Right cardiac atrium (tissue), 5 donors: Measurements from ENCODE around the gene ATP2A2. TPM values are rescaled to one million over a fixed set of nuclear protein-coding genes. Genes with fewer than 3 reads are reported as not detected.
"Not testable (repeated sequence)": the region's sequence is repeated elsewhere in the genome, so short reads cannot be mapped to it uniquely, and the experiment has no call there.

Experiments
- ATAC-seq, 2 donors: fragments of 200-7000 bp; cut with Tn5 transposase; one replicate each; pipeline versions ENCODE4 v1.8.0 to v1.9.1; 2020; ENCODE audit warnings: moderate library complexity in 2 of 2, mild to moderate bottlenecking in 1 of 2
- DNase-seq, 3 donors: peaks; one replicate each; pipeline ENCODE4 v3.0.0-alpha.2; 2020
- H3K27ac ChIP-seq: one replicate; pipeline ENCODE4 v1.5.1; 2013; ENCODE audit warnings: mild to moderate bottlenecking, low read length, control low read depth, moderate library complexity
- H3K27me3 ChIP-seq: one replicate; pipeline ENCODE4 v1.6.1; 2013; ENCODE audit not compliant: control insufficient read depth, insufficient read depth
- H3K4me1 ChIP-seq: one replicate; pipeline ENCODE4 v1.6.1; 2013; ENCODE audit warnings: low read length; ENCODE audit not compliant: control insufficient read depth, insufficient read depth
- H3K4me3 ChIP-seq: one replicate; pipeline ENCODE4 v1.5.1; 2013; ENCODE audit warnings: low read length, control low read depth
- H3K9me3 ChIP-seq: one replicate; pipeline ENCODE4 v1.6.1; 2013; ENCODE audit warnings: low read length; ENCODE audit not compliant: control insufficient read depth
- WGBS: extraction: QIAGEN DNeasy Blood & Tissue Kit; methylation state at CpG from one replicate; pipeline ENCODE4 v1.1.7; 2013; 5-methylcytosine and 5-hydroxymethylcytosine counted together
- intact Hi-C, 4 donors: fragments of 100-400 bp; cut with DNase I; formaldehyde crosslinking; loops; one replicate each; pipeline versions ENCODE4 v1.11.0 to v1.14.0; 2022 to 2023
- polyA plus RNA-seq: library from polyadenylated mRNA; stranded (reverse); fragments of 200-250 nt; gene quantifications from one replicate; pipeline ENCODE4 v1.2.3, GENCODE V29; 2013
- total RNA-seq, 4 donors: library from RNA; stranded (reverse); fragmentation: NEBNext Ultra II Directional; extraction: Animal tissue kit (Norgen Biotek cat#: 25700); gene quantifications; one replicate each; pipeline ENCODE4 v1.2.1, GENCODE V29; 2021
- donor health status: healthy with polysubstance abuse.
- donor health status: DM: no; HTN: yes; CAD: no.
- donor health status: DM: no; HTN: no; CAD: no.
- donor health status: DM: no; HTN: yes; CAD: no; lungs with severe emphysema.
- donor health status: DM: yes; HTN: yes; CAD: no.

The ATP2A2 gene
- total and polyA plus RNA-seq, 5 donors: 1,499 to 3,920 (median 2,840) TPM

GRCh38 chr12:110247340-110248095, 33.5 kb upstream of the ATP2A2 start:
- no peak overlapping the region for H3K4me3 ChIP-seq
- DNase-seq (peak in 2 of 3 donors; percentile 52 to 77), ATAC-seq (peak; percentile 22 to 45)
- 50% methylated on average over 14 of the region's 14 CpGs for WGBS
- intact Hi-C loops: loop anchor here in 1 of 4 donors (5.0 to 10.0 kb wide), 2 partner anchors 35 to 143 kb away; partner anchors contain the start of gene ATP2A2
- peaks cover 16% of the 10 kb centered on the region for H3K4me1 ChIP-seq
- H3K27me3 ChIP-seq: no peaks in the 10 kb centered on the region
- peak overlapping the region; percentile 91 for H3K27ac ChIP-seq
- H3K9me3 ChIP-seq: no peaks in the 10 kb centered on the region

- ATAC-seq: no peak
- no peaks in the 10 kb centered on the region for H3K9me3 ChIP-seq
- H3K27me3 ChIP-seq: no peaks in the 10 kb centered on the region
- 71% methylated on average over 4 of the region's 4 CpGs for whole genome bisulfite sequencing
- no peak overlapping the region for H3K4me3 ChIP-seq
- DNase-seq: no peak
- peak overlapping the region; percentile 91 for H3K27ac ChIP-seq
- H3K4me1 ChIP-seq: peaks cover 19% of the 10 kb centered on the region
- intact Hi-C loops: loop anchor here in 1 of 4 donors (5.0 to 10.0 kb wide), 2 partner anchors 34 to 143 kb away; partner anchors contain the start of gene ATP2A2
Measured at GRCh38 chr12:110248096-110248447, 33.0 kb upstream of the ATP2A2 start.

GRCh38 chr12:110249105-110249504, 31.9 kb upstream of the ATP2A2 start:
- H3K27me3 ChIP-seq: no peaks in the 10 kb centered on the region
- DNase-seq: peak in 2 of 3 donors; percentile 21 to 56
- 24% methylated on average over 4 of the region's 4 CpGs for WGBS
- intact Hi-C loops: loop anchor here in 1 of 4 donors (5.0 to 10.0 kb wide), 2 partner anchors 33 to 144 kb away; partner anchors contain the start of gene ATP2A2
- peaks cover 19% of the 10 kb centered on the region for H3K4me1 ChIP-seq
- no peaks in the 10 kb centered on the region for H3K9me3 ChIP-seq
- no peak overlapping the region for H3K4me3 ChIP-seq
- peak overlapping the region; percentile 67 for H3K27ac ChIP-seq
- no peak for ATAC-seq

GRCh38 chr12:110249716-110250225, 31.3 kb upstream of the ATP2A2 start:
- peak; percentile 56 to 58 for ATAC-seq
- intact Hi-C loops: loop anchor here in 1 of 4 donors (5.0 to 10.0 kb wide), 2 partner anchors 33 to 145 kb away; partner anchors contain the start of gene ATP2A2
- DNase-seq: peak; percentile 21 to 66 (median 65)
- Histone ChIP-seq H3K4me3 (no peak overlapping the region), H3K27ac (peak overlapping the region; percentile 67), H3K4me1 (peaks cover 19% of the 10 kb centered on the region), H3K9me3 (no peaks in the 10 kb centered on the region), H3K27me3 (no peaks in the 10 kb centered on the region)
- 64% methylated on average over 7 of the region's 7 CpGs for WGBS

- Histone ChIP-seq H3K27me3 (no peaks in the 10 kb centered on the region), H3K4me1 (peaks cover 19% of the 10 kb centered on the region), H3K9me3 (no peaks in the 10 kb centered on the region), H3K27ac (peak overlapping the region; percentile 43), H3K4me3 (no peak overlapping the region)
- ATAC-seq: no peak
- no peak for DNase-seq
- WGBS: 75% methylated on average over 7 of the region's 7 CpGs
- intact Hi-C loops: no loop called here
Measured at GRCh38 chr12:110251381-110251780, 29.7 kb upstream of the ATP2A2 start.

- Histone ChIP-seq H3K4me1 (peaks cover 13% of the 10 kb centered on the region), H3K9me3 (no peaks in the 10 kb centered on the region), H3K27ac (peak overlapping the region; percentile 95), H3K4me3 (no peak overlapping the region), H3K27me3 (no peaks in the 10 kb centered on the region)
- peak; percentile 81 to 84 for ATAC-seq
- 40% methylated on average over 9 of the region's 9 CpGs for WGBS
- DNase-seq: peak; percentile 74 to 92 (median 89)
- intact Hi-C loops: no loop called here
Measured at GRCh38 chr12:110252716-110253115, 28.3 kb upstream of the ATP2A2 start.

- DNase-seq: peak; percentile 78 to 88 (median 86)
- Histone ChIP-seq H3K9me3 (no peaks in the 10 kb centered on the region), H3K27ac (peak overlapping the region; percentile 70), H3K4me3 (no peak overlapping the region), H3K27me3 (no peaks in the 10 kb centered on the region), H3K4me1 (peaks cover 13% of the 10 kb centered on the region)
- WGBS: 13% methylated on average over 9 of the region's 9 CpGs
- intact Hi-C loops: no loop called here
- peak; percentile 81 to 82 for ATAC-seq
Measured at GRCh38 chr12:110253176-110253575, 27.9 kb upstream of the ATP2A2 start.

GRCh38 chr12:110254971-110255540, 26.0 kb upstream of the ATP2A2 start:
- 95% methylated on average over 6 of the region's 6 CpGs for WGBS
- intact Hi-C loops: loop anchor here in 1 of 4 donors (2.0 kb wide), 1 partner anchor 14 kb away; no protein-coding TSS in a partner anchor
- Histone ChIP-seq H3K27ac (no peak overlapping the region), H3K9me3 (no peaks in the 10 kb centered on the region), H3K4me3 (no peak overlapping the region), H3K27me3 (no peaks in the 10 kb centered on the region), H3K4me1 (peaks cover 4% of the 10 kb centered on the region)
- ATAC-seq (no peak), DNase-seq (peak in 1 of 3 donors; percentile 24)

GRCh38 chr12:110255890-110256456, 25.1 kb upstream of the ATP2A2 start:
- WGBS: 91% methylated on average over 11 of the region's 11 CpGs
- H3K4me1 ChIP-seq, ATAC-seq, H3K4me3 ChIP-seq, H3K27me3 ChIP-seq, H3K27ac ChIP-seq, DNase-seq, H3K9me3 ChIP-seq: not testable (repeated sequence)
- intact Hi-C loops: loop anchor here in 1 of 4 donors (2.0 kb wide), 1 partner anchor 13 kb away; no protein-coding TSS in a partner anchor

GRCh38 chr12:110256780-110257431, 24.1 kb upstream of the ATP2A2 start:
- Histone ChIP-seq H3K9me3 (no peaks in the 10 kb centered on the region), H3K4me1 (peaks cover 4% of the 10 kb centered on the region), H3K27me3 (no peaks in the 10 kb centered on the region), H3K27ac (peak overlapping the region; percentile 84), H3K4me3 (no peak overlapping the region)
- intact Hi-C loops: no loop called here
- WGBS: 43% methylated on average over 12 of the region's 12 CpGs
- ATAC-seq: peak; percentile 41 to 44
- DNase-seq: peak; percentile 56 to 75 (median 73)
